HG02973 (cell line): Measurements from ENCODE around the gene B3GALT6.

ENCODE experiments used
- ATAC-seq: cut with Tn5 transposase; IDR thresholded peaks from one replicate; pipeline ENCODE4 v1.9.1; 2021; ENCODE audit warnings: moderate library complexity; ENCODE audit not compliant: unreplicated experiment

B3GALT6 gene

DNA sequence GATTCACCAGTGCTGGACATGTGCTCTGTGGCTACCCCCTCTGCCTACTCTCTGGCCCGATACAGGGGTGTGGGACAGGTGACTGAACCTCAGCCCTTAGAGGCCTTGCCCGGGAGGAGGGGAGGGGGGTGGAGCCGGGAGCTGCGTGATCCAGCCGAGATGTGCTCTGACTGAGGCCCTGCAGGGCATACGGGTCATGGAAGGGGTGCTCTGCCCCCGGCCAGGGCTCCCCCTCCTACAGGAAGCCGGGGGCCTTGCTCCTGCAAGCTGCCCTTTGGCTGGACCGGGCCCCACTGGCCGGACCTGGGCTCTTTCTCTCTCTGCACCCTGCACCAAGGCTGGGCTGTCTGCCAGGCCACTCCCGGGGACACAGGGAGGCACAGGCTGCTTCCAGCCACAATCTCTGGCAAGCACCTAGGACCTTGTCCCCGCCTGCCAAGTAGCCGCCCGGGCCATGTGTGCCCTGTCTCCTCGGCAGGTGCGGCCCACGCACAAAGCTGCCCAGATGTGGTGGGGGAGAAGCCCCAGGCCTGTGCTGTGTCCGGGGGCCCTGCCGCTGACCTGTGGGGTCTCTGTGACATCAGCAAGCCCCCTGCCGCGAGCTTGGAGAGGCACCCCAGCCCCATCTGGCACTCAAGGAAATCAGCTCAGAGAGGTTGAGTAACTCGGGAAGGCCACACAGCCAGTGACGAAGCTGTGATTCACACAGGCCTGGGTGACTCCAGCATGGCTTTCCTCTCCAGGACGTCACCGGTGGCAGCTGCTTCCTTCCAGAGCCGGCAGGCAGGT is 49.7 kb downstream of the B3GALT6 start:
- ATAC-seq, result no peak

DNA sequence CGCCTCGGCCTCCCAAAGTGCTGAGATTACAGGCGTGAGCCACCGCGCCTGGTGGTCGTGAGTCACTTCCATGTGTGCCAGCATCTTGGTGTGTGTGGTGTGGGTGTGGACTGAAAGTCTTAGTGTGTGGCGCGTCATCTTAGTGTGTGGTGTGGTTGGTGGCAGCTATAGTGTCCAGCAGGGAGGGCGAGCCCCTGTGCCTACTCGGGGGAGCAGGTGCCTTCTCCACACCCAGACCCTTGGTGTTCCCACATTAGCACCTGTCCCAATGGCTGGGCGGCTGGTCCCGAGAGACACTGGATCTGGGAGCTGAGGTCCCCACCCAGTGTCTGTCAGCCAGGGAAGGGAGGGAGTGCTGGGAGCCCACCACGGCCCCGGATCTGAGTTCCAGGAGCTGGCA is 51.0 kb downstream of the B3GALT6 start:
- no peak for ATAC-seq

DNA sequence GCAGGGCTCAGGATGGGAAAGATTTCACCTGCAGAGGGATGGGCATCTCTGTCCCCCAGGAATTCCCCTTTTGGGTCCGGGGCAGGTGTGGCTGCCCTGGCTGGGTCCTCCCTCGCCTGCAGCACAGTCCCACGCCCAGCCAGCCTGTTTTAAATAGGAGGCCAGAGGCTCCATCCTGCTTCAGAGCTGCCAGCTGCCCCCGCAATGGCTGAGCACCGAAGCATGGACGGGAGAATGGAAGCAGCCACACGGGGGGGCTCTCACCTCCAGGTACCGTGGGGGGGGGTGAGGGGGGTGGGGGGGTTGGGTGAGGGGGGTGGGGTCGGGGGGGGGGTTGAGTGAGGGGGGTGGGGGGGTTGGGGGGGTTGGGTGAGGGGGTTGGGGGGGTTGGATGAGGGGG is 51.8 kb downstream of the B3GALT6 start:
- no peak for ATAC-seq
